Effector memory CD8-positive, alpha-beta T cell (primary cell): ENCODE data around the gene TMEM213.
A peak's percentile ranks its signal among the peaks of the same experiment; 100 is the strongest.
"Not testable (repeated sequence)": the region's sequence is repeated elsewhere in the genome, so short reads cannot be mapped to it uniquely, and the experiment has no call there.

Experiments
- ATAC-seq: fragments of 150-1000 bp; cut with Tn5 transposase; replicated peaks from 2 replicates; pipeline ENCODE4 v1.10.0; 2021; ENCODE audit warnings: mild to moderate bottlenecking, moderate library complexity
- DNase-seq, 3 experiments: peaks; one replicate each; pipeline ENCODE4 v3.0.0; 2021
- H3K27ac Mint-ChIP-seq, 2 donors: one replicate each; pipeline ENCODE4 v1.8.0; 2022; ENCODE audit warnings: mild to moderate bottlenecking in 2 of 2, mixed read lengths in 2 of 2, moderate library complexity in 2 of 2
- H3K27me3 Mint-ChIP-seq, 2 donors: one replicate each; pipeline ENCODE4 v1.8.0; 2022; ENCODE audit warnings: mixed read lengths in 2 of 2
- H3K36me3 Mint-ChIP-seq: one replicate; pipeline ENCODE4 v1.8.0; 2022; ENCODE audit warnings: mild to moderate bottlenecking, moderate library complexity, mixed read lengths; ENCODE audit not compliant: insufficient read depth
- H3K4me1 Mint-ChIP-seq, 2 donors: one replicate each; pipeline ENCODE4 v1.8.0; 2022; ENCODE audit warnings: low read depth in 2 of 2, mixed read lengths in 2 of 2
- H3K4me3 Mint-ChIP-seq, 2 donors: one replicate each; pipeline ENCODE4 v1.8.0; 2022; ENCODE audit warnings: mild to moderate bottlenecking in 2 of 2, mixed read lengths in 2 of 2, moderate library complexity in 2 of 2
- H3K9me3 Mint-ChIP-seq, 2 donors: one replicate each; pipeline ENCODE4 v1.8.0; 2022; ENCODE audit warnings: mixed read lengths in 2 of 2

Gene TMEM213

GRCh38 chr7:138773176-138773575 is 24.6 kb upstream of the TMEM213 start:
- DNase-seq (no peak), ATAC-seq (no peak)
- Mint-ChIP-seq H3K9me3 (no peaks in the 10 kb centered on the region), H3K4me1 (no peaks in the 10 kb centered on the region), H3K4me3 (no peak overlapping the region), H3K27me3 (peaks cover 7 to 13% of the 10 kb centered on the region in 2 donors), H3K36me3 (no peaks in the 10 kb centered on the region), H3K27ac (no peak overlapping the region)

DNA sequence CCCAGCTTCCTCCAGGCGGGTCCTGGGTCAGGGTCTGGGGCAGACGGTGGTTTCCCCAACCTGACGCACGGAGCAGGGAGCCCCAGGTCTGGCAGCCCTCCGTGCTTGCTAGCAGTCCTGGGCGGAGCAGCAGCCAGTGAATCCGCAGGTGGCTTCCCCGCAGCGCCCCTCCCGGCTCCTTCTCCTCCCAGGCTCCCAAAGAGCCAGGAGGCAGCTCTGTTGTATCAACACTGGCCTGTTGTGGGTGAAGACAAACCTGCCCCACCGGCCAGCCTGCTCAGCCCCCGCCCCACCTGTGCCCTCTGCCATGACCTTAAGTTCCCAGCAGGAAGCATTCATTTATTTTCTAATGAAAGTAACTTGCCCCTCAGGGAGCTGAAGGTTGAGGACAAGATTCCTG is 24.0 kb upstream of the TMEM213 start:
- peaks cover 6 to 13% of the 10 kb centered on the region in 2 donors for H3K27me3 Mint-ChIP-seq
- H3K4me1 Mint-ChIP-seq = no peaks in the 10 kb centered on the region
- H3K9me3 Mint-ChIP-seq = no peaks in the 10 kb centered on the region
- no peak overlapping the region for H3K27ac Mint-ChIP-seq
- no peak overlapping the region for H3K4me3 Mint-ChIP-seq
- no peak for ATAC-seq
- DNase-seq = no peak
- H3K36me3 Mint-ChIP-seq = no peaks in the 10 kb centered on the region

GRCh38 chr7:138776166-138776833 is 21.5 kb upstream of the TMEM213 start:
- peaks cover 6 to 13% of the 10 kb centered on the region in 2 donors for H3K27me3 Mint-ChIP-seq
- DNase-seq (no peak), ATAC-seq (no peak)
- no peaks in the 10 kb centered on the region for H3K9me3 Mint-ChIP-seq
- H3K27ac Mint-ChIP-seq = no peak overlapping the region
- no peak overlapping the region for H3K4me3 Mint-ChIP-seq
- no peaks in the 10 kb centered on the region for H3K4me1 Mint-ChIP-seq
- H3K36me3 Mint-ChIP-seq = no peaks in the 10 kb centered on the region

DNA sequence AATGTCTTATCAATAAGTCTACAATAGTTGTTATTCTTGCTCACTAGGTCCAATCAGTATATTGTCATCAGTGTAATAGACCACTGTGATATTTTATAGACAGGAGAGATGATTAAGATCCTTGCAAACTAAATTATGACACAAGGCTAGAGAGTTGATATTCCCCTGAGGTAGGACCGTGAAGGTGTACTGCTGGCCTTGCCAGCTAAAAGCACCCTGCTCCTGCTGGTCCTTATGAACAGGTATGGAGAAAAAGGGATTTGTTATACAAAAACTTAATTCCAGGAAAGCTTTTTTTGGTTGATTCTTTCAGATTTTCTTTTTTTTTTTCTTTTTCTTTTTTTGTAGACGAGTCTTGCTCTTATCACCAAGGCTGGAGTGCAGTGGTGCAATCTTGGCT is 16.8 kb upstream of the TMEM213 start:
- DNase-seq (no peak), ATAC-seq (no peak)
- H3K9me3 Mint-ChIP-seq = no peaks in the 10 kb centered on the region
- H3K4me1 Mint-ChIP-seq = no peaks in the 10 kb centered on the region
- H3K27me3 Mint-ChIP-seq = peaks cover 15% of the 10 kb centered on the region in 2 donors
- no peak overlapping the region for H3K27ac Mint-ChIP-seq
- no peaks in the 10 kb centered on the region for H3K36me3 Mint-ChIP-seq
- no peak overlapping the region for H3K4me3 Mint-ChIP-seq

DNA sequence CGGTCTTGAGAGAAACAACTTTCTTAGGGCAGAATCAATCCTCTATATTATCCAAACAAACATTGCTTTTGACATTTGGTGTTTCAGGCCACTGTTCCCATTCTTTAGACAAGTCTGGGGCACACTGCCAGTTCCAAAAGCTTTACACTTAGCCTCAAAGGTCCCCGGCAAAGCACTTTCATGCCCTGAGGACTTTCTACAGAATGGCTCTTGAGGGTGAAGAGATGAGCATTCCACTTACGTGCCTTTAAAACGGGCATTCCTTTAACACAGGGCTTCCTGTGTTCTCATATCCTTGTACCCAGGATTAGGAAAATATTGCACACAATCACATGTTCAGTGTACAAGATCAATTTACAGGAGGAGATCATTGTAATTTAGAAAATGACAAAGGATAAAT is 13.1 kb upstream of the TMEM213 start:
- Mint-ChIP-seq H3K4me1 (no peaks in the 10 kb centered on the region), H3K27ac (no peak overlapping the region), H3K4me3 (no peak overlapping the region), H3K27me3 (peaks cover 26 to 32% of the 10 kb centered on the region in 2 donors), H3K36me3 (no peaks in the 10 kb centered on the region), H3K9me3 (peaks cover 0 to 1% of the 10 kb centered on the region in 2 donors)
- ATAC-seq = no peak
- DNase-seq = no peak

DNA sequence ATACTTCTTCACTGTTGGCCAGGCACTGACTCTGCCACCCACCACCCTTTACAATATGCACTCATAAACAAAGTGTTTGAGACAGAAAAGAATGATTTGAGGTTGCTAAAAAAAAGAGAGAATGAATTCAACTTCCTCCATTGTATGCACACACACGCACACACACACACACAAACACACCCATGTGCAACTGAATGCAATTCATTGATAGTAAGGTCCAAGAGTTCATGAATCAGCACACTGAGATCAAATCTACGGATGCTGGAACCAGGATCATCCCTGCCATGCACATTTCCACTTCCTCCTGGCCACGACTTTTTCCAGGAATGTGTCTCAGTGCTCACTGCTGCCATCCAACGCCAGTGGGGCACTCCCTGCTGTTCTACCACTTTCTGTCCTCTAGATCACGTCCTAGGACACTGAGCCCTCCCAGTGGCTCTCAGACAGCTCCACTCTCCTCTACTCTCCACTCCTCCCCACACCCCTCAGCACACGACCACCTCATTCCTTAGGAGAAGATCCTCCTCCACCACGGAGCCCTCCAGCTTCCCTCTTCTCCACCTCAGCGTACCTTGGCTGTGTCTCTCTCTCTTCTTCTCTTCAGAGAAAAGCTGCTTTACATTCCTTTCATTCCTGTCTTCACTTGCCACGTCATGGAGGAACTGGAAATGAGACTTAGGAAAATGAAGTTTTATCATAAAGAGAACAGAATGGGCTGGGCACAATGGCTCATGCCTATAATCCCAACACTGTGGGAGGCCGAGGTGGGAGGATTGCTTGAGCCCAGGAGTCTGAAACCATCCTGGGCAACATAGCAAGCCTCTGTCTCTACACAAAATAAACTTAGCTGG is 12.0 kb upstream of the TMEM213 start:
- H3K4me3 Mint-ChIP-seq = no peak overlapping the region
- no peaks in the 10 kb centered on the region for H3K4me1 Mint-ChIP-seq
- H3K27ac Mint-ChIP-seq = peak overlapping the region in 1 of 2 donors; percentile 75
- no peaks in the 10 kb centered on the region for H3K36me3 Mint-ChIP-seq
- DNase-seq = no peak
- H3K27me3 Mint-ChIP-seq = peaks cover 26 to 35% of the 10 kb centered on the region in 2 donors
- H3K9me3 Mint-ChIP-seq = peaks cover 0 to 1% of the 10 kb centered on the region in 2 donors
- no peak for ATAC-seq

- Mint-ChIP-seq H3K4me1 (peaks cover 0 to 16% of the 10 kb centered on the region in 2 donors), H3K27me3 (peaks cover 12 to 32% of the 10 kb centered on the region in 2 donors), H3K4me3 (no peak overlapping the region), H3K27ac (no peak overlapping the region), H3K36me3 (no peaks in the 10 kb centered on the region), H3K9me3 (no peaks in the 10 kb centered on the region)
- no peak for ATAC-seq
- DNase-seq = no peak
Observed at GRCh38 chr7:138796038-138796615, 1.7 kb upstream of the TMEM213 start.

DNA sequence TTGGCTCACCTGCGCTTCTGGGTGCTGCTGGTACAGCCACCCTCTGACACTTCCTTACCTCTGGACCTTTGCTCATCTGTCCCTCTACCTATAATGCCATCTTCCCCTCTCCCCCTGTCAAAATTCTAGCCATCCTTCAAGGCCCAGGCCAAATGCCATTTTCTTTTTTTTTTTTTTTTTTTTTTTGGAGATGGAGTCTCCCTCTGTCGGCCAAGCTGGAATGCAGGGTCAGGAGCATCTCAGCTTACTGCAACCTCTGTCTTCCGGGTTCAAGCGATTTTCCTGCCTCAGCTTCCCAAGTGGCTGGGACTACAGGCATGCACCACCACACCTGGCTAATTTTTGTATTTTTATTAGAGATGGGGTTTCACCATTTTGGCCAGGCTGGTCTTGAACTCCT is 748 bp upstream of the TMEM213 start:
- Mint-ChIP-seq H3K27me3 (peaks cover 7 to 30% of the 10 kb centered on the region in 2 donors), H3K4me1 (peaks cover 0 to 16% of the 10 kb centered on the region in 2 donors)
- DNase-seq, H3K4me3 Mint-ChIP-seq, H3K36me3 Mint-ChIP-seq, H3K9me3 Mint-ChIP-seq, ATAC-seq, H3K27ac Mint-ChIP-seq: not testable (repeated sequence)

DNA sequence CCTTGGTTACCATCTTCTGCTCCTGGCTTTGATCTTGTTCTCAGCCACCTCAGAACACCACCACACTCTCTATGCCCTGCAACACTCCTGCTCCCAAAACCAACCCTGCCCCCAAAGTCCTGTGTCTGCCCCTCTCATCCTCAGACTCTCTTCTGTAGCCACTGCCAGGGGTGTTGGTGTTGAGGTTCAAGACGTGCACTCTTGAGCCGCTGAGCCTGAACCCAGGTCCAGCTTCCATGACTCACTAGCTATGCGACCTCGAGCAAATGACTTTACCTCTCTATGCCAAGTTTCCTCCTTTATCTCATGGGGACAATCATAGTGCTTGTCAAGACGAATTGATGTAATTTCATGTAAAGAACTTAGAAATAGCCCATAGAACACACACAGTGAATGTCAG is 1.0 kb downstream of the TMEM213 start:
- H3K27ac Mint-ChIP-seq = peak overlapping the region in 1 of 2 donors; percentile 45
- H3K4me1 Mint-ChIP-seq = peaks cover 0 to 16% of the 10 kb centered on the region in 2 donors
- H3K4me3 Mint-ChIP-seq = no peak overlapping the region
- no peaks in the 10 kb centered on the region for H3K9me3 Mint-ChIP-seq
- peaks cover 16 to 27% of the 10 kb centered on the region in 2 donors for H3K27me3 Mint-ChIP-seq
- no peaks in the 10 kb centered on the region for H3K36me3 Mint-ChIP-seq
- ATAC-seq (no peak), DNase-seq (no peak)

GRCh38 chr7:138799336-138800000 is 1.7 kb downstream of the TMEM213 start:
- H3K4me1 Mint-ChIP-seq = peaks cover 0 to 18% of the 10 kb centered on the region in 2 donors
- ATAC-seq (no peak), DNase-seq (no peak)
- peak overlapping the region in 1 of 2 donors; percentile 45 for H3K27ac Mint-ChIP-seq
- no peaks in the 10 kb centered on the region for H3K9me3 Mint-ChIP-seq
- peaks cover 5% of the 10 kb centered on the region for H3K36me3 Mint-ChIP-seq
- H3K27me3 Mint-ChIP-seq = peaks cover 20 to 33% of the 10 kb centered on the region in 2 donors
- H3K4me3 Mint-ChIP-seq = no peak overlapping the region

GRCh38 chr7:138801256-138801655 is 3.5 kb downstream of the TMEM213 start:
- ATAC-seq (no peak), DNase-seq (no peak)
- no peak overlapping the region for H3K4me3 Mint-ChIP-seq
- peaks cover 0 to 18% of the 10 kb centered on the region in 2 donors for H3K4me1 Mint-ChIP-seq
- H3K9me3 Mint-ChIP-seq = no peaks in the 10 kb centered on the region
- H3K36me3 Mint-ChIP-seq = peaks cover 5% of the 10 kb centered on the region
- H3K27me3 Mint-ChIP-seq = peaks cover 20 to 35% of the 10 kb centered on the region in 2 donors
- H3K27ac Mint-ChIP-seq = no peak overlapping the region

GRCh38 chr7:138802706-138803105 is 4.9 kb downstream of the TMEM213 start:
- Mint-ChIP-seq H3K4me3 (no peak overlapping the region), H3K27me3 (peaks cover 20 to 30% of the 10 kb centered on the region in 2 donors), H3K4me1 (peaks cover 0 to 12% of the 10 kb centered on the region in 2 donors), H3K27ac (no peak overlapping the region), H3K36me3 (peaks cover 5% of the 10 kb centered on the region), H3K9me3 (no peaks in the 10 kb centered on the region)
- DNase-seq (no peak), ATAC-seq (no peak)

- no peak for ATAC-seq
- Mint-ChIP-seq H3K27ac (no peak overlapping the region), H3K36me3 (peaks cover 5% of the 10 kb centered on the region)
Observed at GRCh38 chr7:138804618-138805017, 6.8 kb downstream of the TMEM213 start.

More at GRCh38 chr7:138804618-138805017, 6.8 kb downstream of the TMEM213 start:
- peaks cover 12 to 19% of the 10 kb centered on the region in 2 donors for H3K27me3 Mint-ChIP-seq
- no peaks in the 10 kb centered on the region for H3K9me3 Mint-ChIP-seq
- H3K4me3 Mint-ChIP-seq = no peak overlapping the region
- H3K4me1 Mint-ChIP-seq = peaks cover 0 to 2% of the 10 kb centered on the region in 2 donors
- DNase-seq = no peak
